ENCODE results near the gene NDUFS8. TPM values are rescaled to one million over a fixed set of nuclear protein-coding genes. Genes with fewer than 3 reads are reported as not detected.

The NDUFS8 gene
- total RNA-seq, 1 experiment from 2014 or later = 221 TPM

GRCh38 chr11:68043349-68044144 lies 13.1 kb downstream of the NDUFS8 start (continued):
- TF ChIP-seq MYBL2 (CRISPR knock-in tag; IDR thresholded peaks at IDR 0.05) (no peak), JUN (CRISPR knock-in tag; IDR thresholded peaks at IDR 0.05) (no peak), ERG (CRISPR knock-in tag; IDR thresholded peaks at IDR 0.05) (no peak), ATF6 (CRISPR knock-in tag; IDR thresholded peaks at IDR 0.05) (no peak)

DNA sequence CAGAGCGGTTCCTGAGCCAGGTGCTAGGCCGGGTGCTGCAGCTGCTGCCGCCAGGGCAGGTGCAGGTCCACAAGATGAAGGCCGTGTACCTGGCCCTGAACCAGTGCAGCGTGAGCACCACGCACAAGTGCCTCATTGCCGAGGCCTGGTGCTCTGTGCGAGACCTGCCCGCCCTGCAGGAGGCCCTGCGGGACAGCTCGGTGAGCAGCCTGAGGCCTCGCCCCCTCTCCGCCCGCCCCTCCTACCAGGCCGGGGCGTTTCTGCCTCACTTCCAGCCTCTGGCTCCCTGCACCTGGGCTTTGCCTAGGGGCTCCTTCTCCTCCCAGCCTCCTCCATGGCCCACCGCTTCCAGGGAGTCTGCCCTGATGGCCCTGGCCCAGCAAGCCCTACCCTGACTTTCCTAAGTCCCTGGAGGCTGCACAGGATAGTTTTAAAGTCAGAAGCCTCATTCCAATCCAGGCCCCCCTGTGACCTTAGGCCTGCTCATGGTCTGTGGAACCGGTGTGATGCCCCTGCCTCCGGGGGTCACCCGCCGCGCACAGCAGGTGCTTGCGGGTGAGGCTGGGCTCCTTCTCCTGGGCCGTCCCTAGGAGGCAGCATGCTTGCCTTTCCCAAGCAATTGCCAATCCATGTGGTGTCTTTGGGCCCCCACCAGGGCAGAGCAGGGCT lies 13.8 kb downstream of the NDUFS8 start:
- no peak overlapping the region for H3K4me3 Mint-ChIP-seq
- POLR2A ChIA-PET = no interaction called here
- no peak for DNase-seq (ENCODE audit: low spot score)
- no peak overlapping the region for H3K27ac Mint-ChIP-seq
- H3K36me3 Mint-ChIP-seq = no peaks in the 10 kb centered on the region
- no peaks in the 10 kb centered on the region for H3K27me3 Mint-ChIP-seq (ENCODE audit: low read depth)
- H3K4me1 Mint-ChIP-seq = peaks cover 9% of the 10 kb centered on the region
- no peak; the same call in 1 of the 2 replicates for ATAC-seq
- CTCF ChIA-PET = no interaction called here
- no peaks in the 10 kb centered on the region for H3K9me3 Mint-ChIP-seq
- TF ChIP-seq ZNF512 (CRISPR knock-in tag; IDR thresholded peaks at IDR 0.05; ENCODE audit: borderline replicate concordance) (no peak), NFATC4 (CRISPR knock-in tag; IDR thresholded peaks at IDR 0.05) (no peak), RELA (CRISPR knock-in tag; IDR thresholded peaks at IDR 0.05; ENCODE audit: borderline replicate concordance) (no peak), ZNF671 (CRISPR knock-in tag; IDR thresholded peaks at IDR 0.05) (no peak)

GRCh38 chr11:68044898-68045351 lies 14.4 kb downstream of the NDUFS8 start:
- ATAC-seq = no peak
- no peak overlapping the region for H3K27ac Mint-ChIP-seq
- H3K27me3 Mint-ChIP-seq (ENCODE audit: low read depth) = no peaks in the 10 kb centered on the region
- H3K4me1 Mint-ChIP-seq = peaks cover 5% of the 10 kb centered on the region
- ChIA-PET CTCF (no interaction called here), POLR2A (no interaction called here)
- DNase-seq (ENCODE audit: low spot score) = no peak
- H3K9me3 Mint-ChIP-seq = no peaks in the 10 kb centered on the region
- no peak overlapping the region for H3K4me3 Mint-ChIP-seq
- H3K36me3 Mint-ChIP-seq = no peaks in the 10 kb centered on the region
- TF ChIP-seq ZNF232 (CRISPR knock-in tag; IDR thresholded peaks at IDR 0.05) (no peak), ZBTB21 (CRISPR knock-in tag; IDR thresholded peaks at IDR 0.05; ENCODE audit: borderline replicate concordance) (no peak), GTF2I (CRISPR knock-in tag; conservative IDR thresholded peaks at IDR 0.05) (no peak), NFATC4 (CRISPR knock-in tag; IDR thresholded peaks at IDR 0.05) (no peak), ELF4 (CRISPR knock-in tag; IDR thresholded peaks at IDR 0.05; ENCODE audit: low read depth) (no peak), FOXK1 (CRISPR knock-in tag; IDR thresholded peaks at IDR 0.05) (no peak), MAX (CRISPR knock-in tag; IDR thresholded peaks at IDR 0.05) (no peak), TCF7 (CRISPR knock-in tag; IDR thresholded peaks at IDR 0.05; ENCODE audit: low read depth) (no peak), NR1H2 (CRISPR knock-in tag; IDR thresholded peaks at IDR 0.05) (no peak), CBFB (CRISPR knock-in tag; IDR thresholded peaks at IDR 0.05; ENCODE audit: low read depth) (no peak), OVOL2 (CRISPR knock-in tag; IDR thresholded peaks at IDR 0.05; ENCODE audit: borderline replicate concordance) (no peak), USF1 (CRISPR knock-in tag; IDR thresholded peaks at IDR 0.05) (no peak), JUN (CRISPR knock-in tag; IDR thresholded peaks at IDR 0.05) (no peak), JAZF1 (CRISPR knock-in tag; IDR thresholded peaks at IDR 0.05) (no peak), NFE2L1 (CRISPR knock-in tag; IDR thresholded peaks at IDR 0.05) (no peak)
- TF ChIP-seq, protein P1, sequence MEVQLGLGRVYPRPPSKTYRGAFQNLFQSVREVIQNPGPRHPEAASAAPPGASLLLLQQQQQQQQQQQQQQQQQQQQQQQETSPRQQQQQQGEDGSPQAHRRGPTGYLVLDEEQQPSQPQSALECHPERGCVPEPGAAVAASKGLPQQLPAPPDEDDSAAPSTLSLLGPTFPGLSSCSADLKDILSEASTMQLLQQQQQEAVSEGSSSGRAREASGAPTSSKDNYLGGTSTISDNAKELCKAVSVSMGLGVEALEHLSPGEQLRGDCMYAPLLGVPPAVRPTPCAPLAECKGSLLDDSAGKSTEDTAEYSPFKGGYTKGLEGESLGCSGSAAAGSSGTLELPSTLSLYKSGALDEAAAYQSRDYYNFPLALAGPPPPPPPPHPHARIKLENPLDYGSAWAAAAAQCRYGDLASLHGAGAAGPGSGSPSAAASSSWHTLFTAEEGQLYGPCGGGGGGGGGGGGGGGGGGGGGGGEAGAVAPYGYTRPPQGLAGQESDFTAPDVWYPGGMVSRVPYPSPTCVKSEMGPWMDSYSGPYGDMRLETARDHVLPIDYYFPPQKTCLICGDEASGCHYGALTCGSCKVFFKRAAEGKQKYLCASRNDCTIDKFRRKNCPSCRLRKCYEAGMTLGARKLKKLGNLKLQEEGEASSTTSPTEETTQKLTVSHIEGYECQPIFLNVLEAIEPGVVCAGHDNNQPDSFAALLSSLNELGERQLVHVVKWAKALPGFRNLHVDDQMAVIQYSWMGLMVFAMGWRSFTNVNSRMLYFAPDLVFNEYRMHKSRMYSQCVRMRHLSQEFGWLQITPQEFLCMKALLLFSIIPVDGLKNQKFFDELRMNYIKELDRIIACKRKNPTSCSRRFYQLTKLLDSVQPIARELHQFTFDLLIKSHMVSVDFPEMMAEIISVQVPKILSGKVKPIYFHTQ (CRISPR knock-in tag; IDR thresholded peaks at IDR 0.05) = no peak
- TF ChIP-seq, protein P2, sequence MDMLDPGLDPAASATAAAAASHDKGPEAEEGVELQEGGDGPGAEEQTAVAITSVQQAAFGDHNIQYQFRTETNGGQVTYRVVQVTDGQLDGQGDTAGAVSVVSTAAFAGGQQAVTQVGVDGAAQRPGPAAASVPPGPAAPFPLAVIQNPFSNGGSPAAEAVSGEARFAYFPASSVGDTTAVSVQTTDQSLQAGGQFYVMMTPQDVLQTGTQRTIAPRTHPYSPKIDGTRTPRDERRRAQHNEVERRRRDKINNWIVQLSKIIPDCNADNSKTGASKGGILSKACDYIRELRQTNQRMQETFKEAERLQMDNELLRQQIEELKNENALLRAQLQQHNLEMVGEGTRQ (CRISPR knock-in tag; IDR thresholded peaks at IDR 0.05) = no peak

All from WTC11 (cell line).